ENCODE data around the gene SSBP1. TPM values are rescaled to one million over a fixed set of nuclear protein-coding genes. Genes with fewer than 3 reads are reported as not detected.

Gene SSBP1
- total RNA-seq, 3 donors from 2014 or later (not counting 1 experiment from before 2014, with no cell fraction given), result 98.7 to 112 (median 106) TPM

GRCh38 chr7:141693082-141693481, 45.1 kb upstream of the SSBP1 start:
- WGBS (ENCODE audit: insufficient coverage), result 96% methylated on average over 2 of the region's 3 CpGs
- intact Hi-C loops (cut with micrococcal nuclease), result no loop called here

GRCh38 chr7:141695803-141696289, 42.3 kb upstream of the SSBP1 start:
- no peak overlapping the region for H3K27ac ChIP-seq (ENCODE audit: low read length)
- Mint-ChIP-seq H3K4me3 (no peak overlapping the region), H3K4me1 (peaks cover 39 to 48% of the 10 kb centered on the region in 2 donors), H3K27me3 (ENCODE audit: low read depth in 2 of 2) (no peaks in the 10 kb centered on the region), H3K36me3 (no peaks in the 10 kb centered on the region), H3K27ac (no peak overlapping the region), H3K9me3 (no peaks in the 10 kb centered on the region)
- H3K4me1 ChIP-seq (ENCODE audit: control insufficient read depth, insufficient read depth, low read length), result peaks cover 19% of the 10 kb centered on the region
- no peak for ATAC-seq
- intact Hi-C loops (cut with micrococcal nuclease), result no loop called here
- no peak overlapping the region for H3K4me3 ChIP-seq (ENCODE audit: low read length)
- no peaks in the 10 kb centered on the region for H3K9me3 ChIP-seq (ENCODE audit: control insufficient read depth, insufficient read depth, low read length)
- H3K36me3 ChIP-seq (ENCODE audit: control insufficient read depth, insufficient read depth, low read length), result peaks cover 2% of the 10 kb centered on the region
- no peaks in the 10 kb centered on the region for H3K27me3 ChIP-seq (ENCODE audit: control insufficient read depth, insufficient read depth, low read length)
- DNase-seq, result no peak
- no peak for TF ChIP-seq CTCF (IDR thresholded peaks at IDR 0.05)
- WGBS (ENCODE audit: insufficient coverage), result 89% methylated on average over 6 of the region's 6 CpGs

More at GRCh38 chr7:141693082-141693481, 45.1 kb upstream of the SSBP1 start:
- H3K36me3 Mint-ChIP-seq, result no peaks in the 10 kb centered on the region
- H3K4me3 Mint-ChIP-seq, result no peak overlapping the region
- ATAC-seq (no peak), DNase-seq (no peak)
- TF ChIP-seq CTCF (IDR thresholded peaks at IDR 0.05), result no peak
- no peaks in the 10 kb centered on the region for H3K27me3 Mint-ChIP-seq (ENCODE audit: low read depth in 2 of 2)
- H3K27ac Mint-ChIP-seq, result no peak overlapping the region
- no peaks in the 10 kb centered on the region for H3K9me3 Mint-ChIP-seq
- Histone ChIP-seq H3K27me3 (ENCODE audit: control insufficient read depth, insufficient read depth, low read length) (no peaks in the 10 kb centered on the region), H3K4me3 (ENCODE audit: low read length) (no peak overlapping the region), H3K4me1 (ENCODE audit: control insufficient read depth, insufficient read depth, low read length) (peaks cover 3% of the 10 kb centered on the region), H3K9me3 (ENCODE audit: control insufficient read depth, insufficient read depth, low read length) (no peaks in the 10 kb centered on the region), H3K36me3 (ENCODE audit: control insufficient read depth, insufficient read depth, low read length) (peaks cover 2% of the 10 kb centered on the region), H3K27ac (ENCODE audit: low read length) (no peak overlapping the region)
- H3K4me1 Mint-ChIP-seq, result peaks cover 28 to 38% of the 10 kb centered on the region in 2 donors

GRCh38 chr7:141696348-141696747, 41.8 kb upstream of the SSBP1 start:
- Histone ChIP-seq H3K36me3 (ENCODE audit: control insufficient read depth, insufficient read depth, low read length) (peaks cover 1% of the 10 kb centered on the region), H3K9me3 (ENCODE audit: control insufficient read depth, insufficient read depth, low read length) (no peaks in the 10 kb centered on the region), H3K27me3 (ENCODE audit: control insufficient read depth, insufficient read depth, low read length) (no peaks in the 10 kb centered on the region), H3K27ac (ENCODE audit: low read length) (no peak overlapping the region), H3K4me1 (ENCODE audit: control insufficient read depth, insufficient read depth, low read length) (peaks cover 22% of the 10 kb centered on the region), H3K4me3 (ENCODE audit: low read length) (no peak overlapping the region)
- Mint-ChIP-seq H3K4me3 (no peak overlapping the region), H3K4me1 (peaks cover 42 to 51% of the 10 kb centered on the region in 2 donors), H3K9me3 (no peaks in the 10 kb centered on the region), H3K36me3 (no peaks in the 10 kb centered on the region), H3K27ac (no peak overlapping the region), H3K27me3 (ENCODE audit: low read depth in 2 of 2) (no peaks in the 10 kb centered on the region)
- no peak for TF ChIP-seq CTCF (IDR thresholded peaks at IDR 0.05)
- DNase-seq (no peak), ATAC-seq (no peak)
- WGBS (ENCODE audit: insufficient coverage), result 47% methylated on average over 2 of the region's 2 CpGs
- intact Hi-C loops (cut with micrococcal nuclease), result no loop called here

DNA sequence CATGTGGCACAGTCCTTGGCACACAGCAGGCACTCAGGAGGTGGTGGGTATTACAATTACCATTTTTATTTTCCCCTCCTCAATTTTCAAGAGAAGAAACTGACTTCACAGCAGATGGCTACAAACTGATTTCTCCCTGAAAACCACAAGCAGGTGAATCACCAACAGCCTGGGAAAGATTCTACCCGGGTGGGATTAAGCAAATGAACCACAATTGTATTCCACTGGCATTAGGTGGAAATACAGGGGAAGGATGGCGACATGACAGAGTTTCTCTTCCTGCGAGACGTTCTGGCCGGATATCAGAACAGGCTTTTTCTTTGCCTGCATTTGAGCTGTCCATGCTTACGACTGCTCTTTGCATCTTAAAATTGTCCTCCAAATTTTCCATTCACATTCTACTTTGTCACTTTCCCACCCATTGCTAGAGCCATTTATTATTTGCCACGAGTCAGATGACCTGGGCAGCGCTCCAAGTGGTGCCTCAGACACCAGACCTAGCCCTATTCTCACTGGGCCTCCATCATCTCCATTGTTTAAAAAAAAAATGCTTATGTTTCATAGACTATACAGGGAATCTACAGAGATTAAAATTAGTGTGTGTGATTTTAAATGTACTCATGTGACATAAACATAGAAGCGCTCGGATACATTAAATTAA, 40.8 kb upstream of the SSBP1 start:
- peaks cover 24% of the 10 kb centered on the region for H3K4me1 ChIP-seq (ENCODE audit: control insufficient read depth, insufficient read depth, low read length)
- DNase-seq, result no peak
- H3K36me3 Mint-ChIP-seq, result no peaks in the 10 kb centered on the region
- H3K27ac Mint-ChIP-seq, result no peak overlapping the region
- H3K36me3 ChIP-seq (ENCODE audit: control insufficient read depth, insufficient read depth, low read length), result no peaks in the 10 kb centered on the region
- ATAC-seq, result no peak
- no peak overlapping the region for H3K27ac ChIP-seq (ENCODE audit: low read length)
- H3K9me3 ChIP-seq (ENCODE audit: control insufficient read depth, insufficient read depth, low read length), result no peaks in the 10 kb centered on the region
- H3K4me1 Mint-ChIP-seq, result peaks cover 44 to 48% of the 10 kb centered on the region in 2 donors
- 88% methylated on average over 10 of the region's 10 CpGs for WGBS (ENCODE audit: insufficient coverage)
- H3K4me3 ChIP-seq (ENCODE audit: low read length), result no peak overlapping the region
- no peak overlapping the region for H3K4me3 Mint-ChIP-seq
- no peaks in the 10 kb centered on the region for H3K27me3 Mint-ChIP-seq (ENCODE audit: low read depth in 2 of 2)
- intact Hi-C loops (cut with micrococcal nuclease), result no loop called here
- H3K27me3 ChIP-seq (ENCODE audit: control insufficient read depth, insufficient read depth, low read length), result no peaks in the 10 kb centered on the region
- H3K9me3 Mint-ChIP-seq, result no peaks in the 10 kb centered on the region
- no peak for TF ChIP-seq CTCF (IDR thresholded peaks at IDR 0.05)
